NOMO-1 (cell line): ENCODE data around the gene SCT.
"Not testable (repeated sequence)": the region's sequence is repeated elsewhere in the genome, so short reads cannot be mapped to it uniquely, and the experiment has no call there.

Source experiments
- DNase-seq, 2 experiments: peaks; one replicate each; lab custom pipeline; 2025; ENCODE audit not compliant: unreplicated experiment in 2 of 2; lab: John Stamatoyannopoulos, UW

SCT gene

DNA sequence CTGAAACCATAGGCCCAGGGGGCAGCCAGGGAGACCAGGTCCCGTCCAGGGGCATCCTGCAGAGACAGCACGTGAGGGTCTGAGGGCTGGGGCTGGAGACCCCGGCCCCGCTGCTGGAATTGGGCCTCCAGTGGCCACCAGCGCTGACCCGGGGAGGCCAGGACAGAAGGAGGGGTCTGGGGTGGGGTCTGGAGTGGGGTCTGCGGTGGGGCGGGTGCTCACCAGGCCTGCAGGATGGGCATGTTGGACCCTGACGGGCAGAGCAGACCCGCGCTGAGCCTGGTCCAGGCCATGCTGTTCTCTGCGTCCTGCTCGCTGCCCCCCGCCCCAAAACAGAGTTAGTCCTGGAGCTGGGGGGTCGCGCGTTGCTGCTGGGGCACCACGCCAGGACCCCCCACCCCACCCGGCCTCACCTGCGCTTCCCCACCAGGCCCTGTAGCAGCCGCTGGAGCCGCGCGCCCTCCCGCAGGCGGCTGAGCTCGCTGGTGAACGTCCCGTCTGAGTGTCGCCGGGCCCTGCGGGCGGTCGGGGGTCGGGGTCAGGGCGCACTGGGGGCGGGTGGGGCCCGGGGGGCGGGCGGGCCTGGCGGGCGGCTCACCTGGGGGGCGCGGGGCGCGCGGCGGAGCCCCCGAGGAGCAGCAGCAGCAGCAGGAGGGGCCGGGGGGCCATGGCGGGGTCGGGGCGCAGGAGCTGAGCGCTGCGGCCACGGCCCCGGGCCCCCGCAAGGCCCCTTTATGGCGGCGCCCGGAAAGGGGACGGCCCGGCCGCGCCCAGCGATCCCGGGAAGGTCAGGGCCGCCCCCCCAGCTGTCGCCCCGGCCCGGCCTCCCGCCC lies at the start of gene SCT:
Gene SCT (minus strand): TSS at position 707 of the 833 bp plus-strand sequence. CDS start 38 bp downstream, at position 669.
- no peak for DNase-seq

GRCh38 chr11:674406-674805 lies 47.4 kb upstream of the SCT start:
- no peak for DNase-seq

DNA sequence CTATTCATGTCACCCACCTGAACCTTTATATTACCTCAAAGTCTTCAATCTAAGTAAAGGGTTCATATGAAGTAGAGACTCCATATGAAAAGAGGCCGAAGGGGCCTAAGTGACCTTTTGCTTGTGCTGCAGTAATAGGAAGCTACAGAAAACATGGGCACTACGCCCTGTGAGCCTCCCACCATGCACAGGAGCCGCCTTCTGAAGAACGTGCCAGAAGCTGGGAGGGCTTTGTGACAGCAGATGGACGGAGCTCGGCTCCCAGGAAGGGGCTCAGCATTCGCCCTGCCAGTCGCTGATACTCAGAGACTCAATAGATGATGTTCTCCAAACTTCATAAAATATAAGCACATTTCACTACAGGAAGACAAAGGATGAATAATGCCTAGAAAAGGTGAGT lies 46.9 kb upstream of the SCT start:
- no peak for DNase-seq

GRCh38 chr11:665704-666281 lies 38.8 kb upstream of the SCT start:
- no peak for DNase-seq

- DNase-seq = no peak
These were observed 38.2 kb upstream of the SCT start for GRCh38 chr11:665062-665703.

- DNase-seq = peak in 1 of 2 experiments; percentile 7
These were observed 35.8 kb upstream of the SCT start for GRCh38 chr11:662689-663274.

- no peak for DNase-seq
These were observed 33.9 kb upstream of the SCT start for GRCh38 chr11:660681-661444.

DNA sequence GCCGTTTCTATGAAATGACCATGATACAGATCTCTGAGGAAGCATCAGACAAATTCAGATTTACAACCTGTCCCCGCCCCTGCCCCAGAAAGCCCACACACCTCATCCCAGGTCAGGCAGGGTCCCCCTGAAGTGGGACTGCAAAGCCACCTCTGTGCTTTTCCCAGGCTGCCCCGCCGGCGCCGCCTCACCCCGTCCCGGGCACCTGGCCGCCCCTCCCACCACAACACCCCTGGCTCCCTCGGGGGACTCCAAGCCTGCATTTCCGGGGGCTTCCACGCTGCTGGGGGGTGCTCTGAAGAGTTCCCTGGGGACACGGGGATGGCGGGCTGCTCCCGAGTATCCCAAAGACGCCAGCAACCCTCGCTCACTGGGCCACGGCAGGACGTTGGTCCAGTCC lies 33.3 kb upstream of the SCT start:
- no peak for DNase-seq

DNA sequence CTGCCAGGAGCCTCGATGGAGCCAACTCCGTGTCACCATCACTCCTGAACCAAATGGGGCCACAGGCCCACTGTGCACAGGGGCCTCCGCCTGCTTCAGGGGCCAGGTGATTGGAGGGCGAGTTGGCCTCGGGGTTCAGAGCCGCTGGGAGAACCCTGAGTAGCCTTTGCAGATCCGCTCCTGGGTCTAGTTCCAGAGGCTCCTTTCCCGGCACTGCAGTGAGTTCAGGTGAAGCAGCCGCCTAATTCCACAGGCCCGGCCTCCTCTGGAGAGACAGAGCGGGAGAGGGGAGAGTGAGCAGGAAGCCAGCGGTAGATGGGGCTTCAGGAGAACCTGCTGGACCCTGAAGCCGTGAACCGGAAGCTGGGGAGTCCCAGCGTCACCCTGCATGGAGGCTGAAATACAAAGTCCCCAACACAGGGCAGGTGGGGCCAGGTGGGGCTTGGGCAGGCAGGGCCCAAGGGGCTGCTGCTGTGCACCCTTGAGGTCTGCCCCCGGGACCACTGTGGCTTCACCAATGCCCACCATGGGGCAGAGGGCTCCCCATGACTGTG lies 32.6 kb upstream of the SCT start:
- no peak for DNase-seq

GRCh38 chr11:657691-658126 lies 30.7 kb upstream of the SCT start:
- no peak for DNase-seq

DNA sequence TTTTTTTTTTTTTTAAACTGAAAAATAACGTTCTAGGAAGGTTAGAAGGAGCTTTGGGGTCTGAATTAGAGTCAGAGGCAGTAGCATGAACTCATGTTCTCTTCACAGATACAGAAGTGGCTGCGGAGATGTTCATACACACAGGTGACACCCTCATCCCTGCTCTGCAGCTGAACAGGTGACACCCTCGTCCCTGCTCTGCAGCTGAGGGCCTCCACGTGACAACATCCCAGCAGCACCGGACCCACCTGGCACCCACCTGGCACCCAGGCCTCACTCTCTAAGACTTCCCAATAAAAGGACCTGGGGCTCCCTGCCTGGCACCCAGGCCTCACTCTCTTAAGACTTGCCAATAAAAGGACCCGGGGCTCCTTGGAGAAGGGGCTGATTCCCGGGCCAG lies 29.9 kb upstream of the SCT start:
- no peak for DNase-seq

- DNase-seq = no peak
These were observed 29.4 kb upstream of the SCT start for GRCh38 chr11:656426-656825.

DNA sequence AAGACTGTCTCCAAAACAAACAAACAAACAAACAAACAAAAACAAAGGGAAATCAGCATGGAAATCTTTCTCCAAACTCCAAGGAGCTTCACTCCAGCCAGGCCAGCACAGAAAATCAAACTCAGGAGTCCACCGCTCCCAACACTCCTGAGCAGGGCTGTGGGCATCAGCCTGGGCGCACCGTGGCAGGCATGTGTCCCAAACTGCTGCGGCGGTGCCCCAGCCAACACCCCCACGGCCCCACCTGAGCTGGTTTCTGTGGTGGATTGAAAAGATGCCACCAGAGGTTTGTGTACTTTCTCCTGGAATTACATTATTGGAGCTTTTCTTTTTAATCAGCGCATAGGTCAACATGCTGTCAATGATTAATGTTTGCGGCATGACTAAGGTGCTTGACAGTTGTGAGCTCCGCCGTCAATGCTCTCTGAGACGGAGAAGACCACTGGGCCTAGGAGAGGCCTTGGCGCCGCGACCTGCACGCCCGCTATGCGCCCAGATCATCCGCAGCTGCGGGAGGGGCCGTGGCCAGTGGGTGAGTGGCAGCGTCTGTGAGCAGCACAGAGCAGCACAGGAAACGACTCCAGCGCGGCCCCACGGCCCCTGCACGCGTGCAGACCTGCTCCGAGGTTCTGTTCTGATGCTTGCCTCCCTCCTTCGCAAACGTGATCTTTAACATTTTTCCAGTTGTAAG lies 28.2 kb upstream of the SCT start:
- no peak for DNase-seq

- DNase-seq = not testable (repeated sequence)
These were observed 27.5 kb upstream of the SCT start for GRCh38 chr11:654444-654843.

DNA sequence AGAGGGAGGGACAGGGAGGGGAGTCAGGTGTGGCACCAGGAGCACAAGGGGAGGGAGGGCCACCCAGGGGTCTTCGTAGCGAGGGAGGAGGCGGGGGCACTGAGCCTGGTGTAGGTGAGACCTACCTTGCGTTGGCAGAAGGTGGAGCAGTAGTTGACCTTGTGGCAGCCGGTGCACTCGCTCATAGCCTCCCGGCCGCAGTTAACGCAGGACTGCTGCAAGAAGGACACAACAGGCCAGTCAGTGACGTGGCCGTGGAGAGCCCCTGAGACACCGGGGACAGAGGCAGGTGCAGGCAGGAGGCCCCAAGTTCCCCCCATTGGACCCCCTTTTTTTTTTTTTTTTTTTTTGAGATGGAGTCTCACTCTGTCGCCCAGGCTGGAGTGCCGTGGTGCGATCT lies 26.9 kb upstream of the SCT start:
- DNase-seq = no peak

GRCh38 chr11:653136-653535 lies 26.2 kb upstream of the SCT start:
- DNase-seq = peak in 1 of 2 experiments; percentile 13

GRCh38 chr11:650482-650881 lies 23.5 kb upstream of the SCT start:
- no peak for DNase-seq

DNA sequence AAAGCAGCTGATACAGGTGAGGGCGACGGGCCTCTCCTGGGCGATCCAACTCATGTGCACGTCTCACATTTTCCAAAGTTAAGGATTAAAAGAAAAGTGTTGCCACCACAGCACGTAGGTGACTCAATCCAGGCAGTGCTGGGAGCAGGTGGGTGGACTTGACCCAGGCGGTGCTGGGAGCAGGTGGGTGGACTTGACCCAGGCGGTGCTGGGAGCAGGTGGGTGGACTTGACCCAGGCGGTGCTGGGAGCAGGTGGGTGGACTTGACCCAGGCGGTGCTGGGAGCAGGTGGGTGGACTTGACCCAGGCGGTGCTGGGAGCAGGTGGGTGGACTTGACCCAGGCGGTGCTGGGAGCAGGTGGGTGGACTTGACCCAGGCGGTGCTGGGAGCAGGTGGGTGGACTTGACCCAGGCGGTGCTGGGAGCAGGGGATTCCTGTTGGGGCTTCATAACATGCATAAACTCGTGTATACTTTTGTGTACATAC lies 20.7 kb upstream of the SCT start:
- DNase-seq = not testable (repeated sequence)

DNA sequence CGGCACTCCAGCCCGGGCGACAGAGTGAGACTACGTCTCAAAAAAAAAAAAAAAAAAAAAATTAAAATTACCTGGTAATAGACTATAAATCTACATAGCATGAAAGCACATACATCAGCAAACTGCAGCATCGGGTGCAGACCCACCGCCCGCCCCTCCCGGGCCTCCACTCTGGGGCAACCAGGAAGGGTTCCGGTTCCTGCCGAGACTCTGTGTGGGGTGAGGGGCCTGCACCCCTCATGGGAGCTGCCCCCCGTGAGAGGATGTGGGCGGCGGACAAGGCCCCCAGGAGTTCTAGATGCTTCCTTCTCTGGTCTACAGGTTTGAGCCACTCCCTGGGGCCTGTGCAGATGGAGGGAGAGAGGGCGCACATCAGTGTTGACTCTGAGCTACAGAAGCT lies 19.2 kb upstream of the SCT start:
- no peak for DNase-seq

GRCh38 chr11:645536-645935 lies 18.6 kb upstream of the SCT start:
- no peak for DNase-seq
